ENCODE results near the gene SKAP1.

The SKAP1 gene

DNA sequence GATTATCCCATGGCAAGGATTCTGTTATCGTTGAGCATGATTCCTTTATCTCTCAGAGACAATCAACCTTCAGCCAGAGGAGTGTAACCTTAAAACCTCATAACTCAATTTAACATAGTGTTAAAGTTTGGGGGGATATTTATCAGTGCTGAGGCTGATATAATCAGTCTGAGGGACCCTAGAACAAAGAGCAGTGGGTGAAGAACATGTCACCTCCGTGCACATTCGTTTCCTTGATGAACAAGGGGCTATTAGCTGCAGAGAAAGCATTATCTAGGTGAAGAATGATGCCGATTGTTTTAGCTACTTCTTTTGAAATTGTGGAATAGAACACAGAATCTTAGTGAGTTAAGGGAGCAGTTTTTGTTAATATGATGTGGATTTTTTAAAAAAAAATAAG, 99.1 kb downstream of the SKAP1 start:
- ATAC-seq: no peak
- TF ChIP-seq ZNF8 (CRISPR knock-in tag; IDR thresholded peaks at IDR 0.05) (no peak), GLIS3 (CRISPR knock-in tag; IDR thresholded peaks at IDR 0.05) (no peak), CSDC2 (CRISPR knock-in tag; IDR thresholded peaks at IDR 0.05) (no peak), TOX (CRISPR knock-in tag; IDR thresholded peaks at IDR 0.05; ENCODE audit: borderline replicate concordance) (no peak), ZNF70 (CRISPR knock-in tag; IDR thresholded peaks at IDR 0.05) (no peak), ZFP3 (CRISPR knock-in tag; IDR thresholded peaks at IDR 0.05) (no peak), RARB (CRISPR knock-in tag; IDR thresholded peaks at IDR 0.05) (no peak), POU6F1 (CRISPR knock-in tag; IDR thresholded peaks at IDR 0.05; ENCODE audit: borderline replicate concordance, low read depth) (no peak)
- TF ChIP-seq, protein P1, sequence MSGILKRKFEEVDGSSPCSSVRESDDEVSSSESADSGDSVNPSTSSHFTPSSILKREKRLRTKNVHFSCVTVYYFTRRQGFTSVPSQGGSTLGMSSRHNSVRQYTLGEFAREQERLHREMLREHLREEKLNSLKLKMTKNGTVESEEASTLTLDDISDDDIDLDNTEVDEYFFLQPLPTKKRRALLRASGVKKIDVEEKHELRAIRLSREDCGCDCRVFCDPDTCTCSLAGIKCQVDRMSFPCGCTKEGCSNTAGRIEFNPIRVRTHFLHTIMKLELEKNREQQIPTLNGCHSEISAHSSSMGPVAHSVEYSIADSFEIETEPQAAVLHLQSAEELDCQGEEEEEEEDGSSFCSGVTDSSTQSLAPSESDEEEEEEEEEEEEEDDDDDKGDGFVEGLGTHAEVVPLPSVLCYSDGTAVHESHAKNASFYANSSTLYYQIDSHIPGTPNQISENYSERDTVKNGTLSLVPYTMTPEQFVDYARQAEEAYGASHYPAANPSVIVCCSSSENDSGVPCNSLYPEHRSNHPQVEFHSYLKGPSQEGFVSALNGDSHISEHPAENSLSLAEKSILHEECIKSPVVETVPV (CRISPR knock-in tag; IDR thresholded peaks at IDR 0.05): no peak

- no peak for TF ChIP-seq ZFP30 (CRISPR knock-in tag; IDR thresholded peaks at IDR 0.05)
- TF ChIP-seq CSDC2 (CRISPR knock-in tag; IDR thresholded peaks at IDR 0.05): no peak
- TF ChIP-seq SNAI2 (CRISPR knock-in tag; IDR thresholded peaks at IDR 0.05): no peak
- TF ChIP-seq PATZ1 (CRISPR knock-in tag; IDR thresholded peaks at IDR 0.05; ENCODE audit: borderline replicate concordance): no peak
- no peak for TF ChIP-seq ISL1 (CRISPR knock-in tag; IDR thresholded peaks at IDR 0.05)
- no peak for TF ChIP-seq BACH2 (CRISPR knock-in tag; IDR thresholded peaks at IDR 0.05; ENCODE audit: borderline replicate concordance)
- no peak for TF ChIP-seq TOX (CRISPR knock-in tag; IDR thresholded peaks at IDR 0.05; ENCODE audit: borderline replicate concordance)
- no peak for TF ChIP-seq PPARA (CRISPR knock-in tag; IDR thresholded peaks at IDR 0.05; ENCODE audit: borderline replicate concordance)
- no peak for TF ChIP-seq RARB (CRISPR knock-in tag; IDR thresholded peaks at IDR 0.05)
- no peak for TF ChIP-seq ESRRG (CRISPR knock-in tag; IDR thresholded peaks at IDR 0.05)
- TF ChIP-seq ZNF8 (CRISPR knock-in tag; IDR thresholded peaks at IDR 0.05): no peak
- TF ChIP-seq ZC3H10 (CRISPR knock-in tag; IDR thresholded peaks at IDR 0.05): no peak
- TF ChIP-seq ZFP3 (CRISPR knock-in tag; IDR thresholded peaks at IDR 0.05): no peak
- TF ChIP-seq TCF4 (CRISPR knock-in tag; IDR thresholded peaks at IDR 0.05; ENCODE audit: borderline replicate concordance): no peak
- no peak for TF ChIP-seq ZNF565 (CRISPR knock-in tag; conservative IDR thresholded peaks at IDR 0.05; ENCODE audit: low read depth)
- TF ChIP-seq CREB5 (CRISPR knock-in tag; IDR thresholded peaks at IDR 0.05; ENCODE audit: low read depth): no peak
- TF ChIP-seq, protein P1 (CRISPR knock-in tag; IDR thresholded peaks at IDR 0.05): no peak
- no peak for TF ChIP-seq ARNTL (CRISPR knock-in tag; IDR thresholded peaks at IDR 0.05; ENCODE audit: borderline replicate concordance, low read depth)
- no peak for ATAC-seq
These were observed 99.6 kb downstream of the SKAP1 start for GRCh38 chr17:48330421-48330820.

DNA sequence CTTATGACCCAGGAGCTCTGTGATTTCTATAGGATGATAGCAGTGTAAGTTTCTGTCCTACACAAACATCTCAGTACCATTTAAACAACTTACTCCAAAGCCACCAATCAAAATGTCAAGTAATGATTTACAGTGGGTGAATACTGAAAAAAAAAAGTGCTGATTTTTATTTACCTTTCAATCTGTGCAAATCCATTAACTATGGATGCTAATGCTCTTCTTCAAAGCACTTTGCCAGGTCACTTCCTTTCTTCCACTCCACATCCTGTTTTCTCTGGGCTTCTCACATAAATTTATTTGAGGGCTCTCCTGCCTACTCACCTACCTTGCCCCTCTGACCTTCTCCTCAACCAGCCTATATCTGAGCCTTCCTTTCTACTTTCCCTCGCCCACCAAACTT, 101.6 kb downstream of the SKAP1 start:
- TF ChIP-seq CSDC2 (CRISPR knock-in tag; IDR thresholded peaks at IDR 0.05): no peak
- TF ChIP-seq SNAI2 (CRISPR knock-in tag; IDR thresholded peaks at IDR 0.05): no peak
- no peak for TF ChIP-seq ZC3H10 (CRISPR knock-in tag; IDR thresholded peaks at IDR 0.05)
- no peak for TF ChIP-seq RARB (CRISPR knock-in tag; IDR thresholded peaks at IDR 0.05)
- TF ChIP-seq GLIS3 (CRISPR knock-in tag; IDR thresholded peaks at IDR 0.05): no peak
- ATAC-seq: no peak

DNA sequence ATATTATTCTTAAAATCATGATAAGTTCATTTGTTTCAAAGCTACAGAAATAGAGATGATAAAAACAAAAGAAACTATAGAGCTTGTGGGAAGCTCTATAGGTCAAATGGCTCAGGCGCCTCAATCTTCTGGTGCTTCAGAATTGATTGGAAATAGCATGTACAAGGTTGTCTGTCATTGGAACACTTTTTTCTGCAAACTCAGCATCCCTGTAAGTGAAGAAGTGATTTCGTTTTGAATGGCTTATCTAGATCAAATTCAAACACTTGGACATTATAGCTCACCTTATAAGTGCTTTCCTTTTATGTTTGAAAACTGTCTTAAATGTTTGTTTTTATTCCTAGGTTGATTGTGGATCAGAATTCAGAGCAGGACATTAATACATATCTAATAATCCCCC, 103.7 kb downstream of the SKAP1 start:
- TF ChIP-seq ESRRG (CRISPR knock-in tag; IDR thresholded peaks at IDR 0.05) (no peak), POU6F1 (CRISPR knock-in tag; IDR thresholded peaks at IDR 0.05; ENCODE audit: borderline replicate concordance, low read depth) (no peak), RARB (CRISPR knock-in tag; IDR thresholded peaks at IDR 0.05) (no peak), ZNF565 (CRISPR knock-in tag; conservative IDR thresholded peaks at IDR 0.05; ENCODE audit: low read depth) (no peak)
- TF ChIP-seq, protein P1 (CRISPR knock-in tag; IDR thresholded peaks at IDR 0.05): no peak
- TF ChIP-seq, protein P2, sequence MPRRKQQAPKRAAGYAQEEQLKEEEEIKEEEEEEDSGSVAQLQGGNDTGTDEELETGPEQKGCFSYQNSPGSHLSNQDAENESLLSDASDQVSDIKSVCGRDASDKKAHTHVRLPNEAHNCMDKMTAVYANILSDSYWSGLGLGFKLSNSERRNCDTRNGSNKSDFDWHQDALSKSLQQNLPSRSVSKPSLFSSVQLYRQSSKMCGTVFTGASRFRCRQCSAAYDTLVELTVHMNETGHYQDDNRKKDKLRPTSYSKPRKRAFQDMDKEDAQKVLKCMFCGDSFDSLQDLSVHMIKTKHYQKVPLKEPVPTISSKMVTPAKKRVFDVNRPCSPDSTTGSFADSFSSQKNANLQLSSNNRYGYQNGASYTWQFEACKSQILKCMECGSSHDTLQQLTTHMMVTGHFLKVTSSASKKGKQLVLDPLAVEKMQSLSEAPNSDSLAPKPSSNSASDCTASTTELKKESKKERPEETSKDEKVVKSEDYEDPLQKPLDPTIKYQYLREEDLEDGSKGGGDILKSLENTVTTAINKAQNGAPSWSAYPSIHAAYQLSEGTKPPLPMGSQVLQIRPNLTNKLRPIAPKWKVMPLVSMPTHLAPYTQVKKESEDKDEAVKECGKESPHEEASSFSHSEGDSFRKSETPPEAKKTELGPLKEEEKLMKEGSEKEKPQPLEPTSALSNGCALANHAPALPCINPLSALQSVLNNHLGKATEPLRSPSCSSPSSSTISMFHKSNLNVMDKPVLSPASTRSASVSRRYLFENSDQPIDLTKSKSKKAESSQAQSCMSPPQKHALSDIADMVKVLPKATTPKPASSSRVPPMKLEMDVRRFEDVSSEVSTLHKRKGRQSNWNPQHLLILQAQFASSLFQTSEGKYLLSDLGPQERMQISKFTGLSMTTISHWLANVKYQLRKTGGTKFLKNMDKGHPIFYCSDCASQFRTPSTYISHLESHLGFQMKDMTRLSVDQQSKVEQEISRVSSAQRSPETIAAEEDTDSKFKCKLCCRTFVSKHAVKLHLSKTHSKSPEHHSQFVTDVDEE (CRISPR knock-in tag; IDR thresholded peaks at IDR 0.05): no peak
- ATAC-seq: no peak

Data from SK-N-SH treated with all-trans-retinoic acid at 6 μM for 48 hours (cell line).